ENCODE data around the gene ADGRA1.

ADGRA1 gene

DNA sequence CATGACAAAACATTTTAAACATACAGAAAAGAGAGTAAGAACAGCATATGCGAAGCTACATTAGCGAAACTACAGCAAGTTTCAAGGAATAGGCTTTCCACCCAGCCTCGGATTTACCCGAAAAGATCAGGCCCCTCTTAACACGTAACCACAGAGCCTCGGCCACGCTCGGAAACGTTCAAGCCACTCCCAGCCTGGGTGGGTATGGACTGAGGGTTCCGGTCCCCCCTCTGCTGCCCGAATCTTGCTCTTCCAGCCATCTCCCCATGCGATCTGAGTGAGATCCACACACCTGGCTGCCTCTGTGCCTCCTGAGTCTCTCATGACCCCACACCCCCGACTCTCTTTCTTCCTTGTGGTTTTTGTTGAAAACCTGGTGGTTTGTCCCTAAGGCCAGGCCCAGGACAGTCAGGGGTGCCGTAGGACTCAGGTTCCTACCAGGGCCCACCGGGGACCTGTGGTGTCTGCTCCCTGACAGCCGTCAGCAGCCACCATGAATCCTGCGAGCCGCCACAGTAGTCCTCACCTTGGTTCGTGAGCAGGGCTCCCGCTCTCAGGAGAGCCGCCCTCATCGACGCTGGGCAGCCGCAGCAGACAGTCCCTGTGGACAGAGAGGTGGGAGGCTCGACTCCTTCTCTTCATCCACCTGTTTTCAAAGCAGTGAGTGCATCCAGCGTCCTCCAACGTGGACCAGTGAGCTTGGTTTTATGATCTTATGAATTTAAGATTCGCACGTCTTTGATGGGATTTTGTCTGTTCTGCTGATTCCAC lies 90.8 kb downstream of the ADGRA1 start (continued):
- TF ChIP-seq TCF4 (CRISPR knock-in tag; IDR thresholded peaks at IDR 0.05; ENCODE audit: borderline replicate concordance): no peak
- no peak for TF ChIP-seq ZNF565 (CRISPR knock-in tag; conservative IDR thresholded peaks at IDR 0.05; ENCODE audit: low read depth)
- no peak for TF ChIP-seq TOX (CRISPR knock-in tag; IDR thresholded peaks at IDR 0.05; ENCODE audit: borderline replicate concordance)
- TF ChIP-seq ISL1 (CRISPR knock-in tag; IDR thresholded peaks at IDR 0.05): no peak
- TF ChIP-seq ARNTL (CRISPR knock-in tag; IDR thresholded peaks at IDR 0.05; ENCODE audit: borderline replicate concordance, low read depth): no peak
- TF ChIP-seq PPARA (CRISPR knock-in tag; IDR thresholded peaks at IDR 0.05; ENCODE audit: borderline replicate concordance): no peak
- no peak for TF ChIP-seq ESRRG (CRISPR knock-in tag; IDR thresholded peaks at IDR 0.05)
- TF ChIP-seq GLIS3 (CRISPR knock-in tag; IDR thresholded peaks at IDR 0.05): no peak
- TF ChIP-seq, protein P1, sequence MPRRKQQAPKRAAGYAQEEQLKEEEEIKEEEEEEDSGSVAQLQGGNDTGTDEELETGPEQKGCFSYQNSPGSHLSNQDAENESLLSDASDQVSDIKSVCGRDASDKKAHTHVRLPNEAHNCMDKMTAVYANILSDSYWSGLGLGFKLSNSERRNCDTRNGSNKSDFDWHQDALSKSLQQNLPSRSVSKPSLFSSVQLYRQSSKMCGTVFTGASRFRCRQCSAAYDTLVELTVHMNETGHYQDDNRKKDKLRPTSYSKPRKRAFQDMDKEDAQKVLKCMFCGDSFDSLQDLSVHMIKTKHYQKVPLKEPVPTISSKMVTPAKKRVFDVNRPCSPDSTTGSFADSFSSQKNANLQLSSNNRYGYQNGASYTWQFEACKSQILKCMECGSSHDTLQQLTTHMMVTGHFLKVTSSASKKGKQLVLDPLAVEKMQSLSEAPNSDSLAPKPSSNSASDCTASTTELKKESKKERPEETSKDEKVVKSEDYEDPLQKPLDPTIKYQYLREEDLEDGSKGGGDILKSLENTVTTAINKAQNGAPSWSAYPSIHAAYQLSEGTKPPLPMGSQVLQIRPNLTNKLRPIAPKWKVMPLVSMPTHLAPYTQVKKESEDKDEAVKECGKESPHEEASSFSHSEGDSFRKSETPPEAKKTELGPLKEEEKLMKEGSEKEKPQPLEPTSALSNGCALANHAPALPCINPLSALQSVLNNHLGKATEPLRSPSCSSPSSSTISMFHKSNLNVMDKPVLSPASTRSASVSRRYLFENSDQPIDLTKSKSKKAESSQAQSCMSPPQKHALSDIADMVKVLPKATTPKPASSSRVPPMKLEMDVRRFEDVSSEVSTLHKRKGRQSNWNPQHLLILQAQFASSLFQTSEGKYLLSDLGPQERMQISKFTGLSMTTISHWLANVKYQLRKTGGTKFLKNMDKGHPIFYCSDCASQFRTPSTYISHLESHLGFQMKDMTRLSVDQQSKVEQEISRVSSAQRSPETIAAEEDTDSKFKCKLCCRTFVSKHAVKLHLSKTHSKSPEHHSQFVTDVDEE (CRISPR knock-in tag; IDR thresholded peaks at IDR 0.05): no peak
- TF ChIP-seq RARB (CRISPR knock-in tag; IDR thresholded peaks at IDR 0.05): no peak
- no peak for TF ChIP-seq SNAI2 (CRISPR knock-in tag; IDR thresholded peaks at IDR 0.05)
- no peak for TF ChIP-seq CSDC2 (CRISPR knock-in tag; IDR thresholded peaks at IDR 0.05)

GRCh38 chr10:133179128-133179520 lies 91.4 kb downstream of the ADGRA1 start:
- no peak for TF ChIP-seq POU6F1 (CRISPR knock-in tag; IDR thresholded peaks at IDR 0.05; ENCODE audit: borderline replicate concordance, low read depth)
- no peak for ATAC-seq

GRCh38 chr10:133179651-133180050 lies 91.9 kb downstream of the ADGRA1 start:
- no peak for TF ChIP-seq BACH2 (CRISPR knock-in tag; IDR thresholded peaks at IDR 0.05; ENCODE audit: borderline replicate concordance)
- no peak for TF ChIP-seq CREB5 (CRISPR knock-in tag; IDR thresholded peaks at IDR 0.05; ENCODE audit: low read depth)
- no peak for TF ChIP-seq ZC3H10 (CRISPR knock-in tag; IDR thresholded peaks at IDR 0.05)
- ATAC-seq: no peak

GRCh38 chr10:133180192-133180964 lies 92.7 kb downstream of the ADGRA1 start:
- no peak for ATAC-seq
- TF ChIP-seq TOX (CRISPR knock-in tag; IDR thresholded peaks at IDR 0.05; ENCODE audit: borderline replicate concordance): no peak
- TF ChIP-seq, protein P1 (CRISPR knock-in tag; IDR thresholded peaks at IDR 0.05): no peak
- no peak for TF ChIP-seq ZNF8 (CRISPR knock-in tag; IDR thresholded peaks at IDR 0.05)
- TF ChIP-seq ISL1 (CRISPR knock-in tag; IDR thresholded peaks at IDR 0.05): no peak
- TF ChIP-seq RARB (CRISPR knock-in tag; IDR thresholded peaks at IDR 0.05): no peak
- TF ChIP-seq TCF4 (CRISPR knock-in tag; IDR thresholded peaks at IDR 0.05; ENCODE audit: borderline replicate concordance): no peak
- no peak for TF ChIP-seq PPARA (CRISPR knock-in tag; IDR thresholded peaks at IDR 0.05; ENCODE audit: borderline replicate concordance)
- TF ChIP-seq OSR1 (CRISPR knock-in tag; IDR thresholded peaks at IDR 0.05): no peak
- no peak for TF ChIP-seq PATZ1 (CRISPR knock-in tag; IDR thresholded peaks at IDR 0.05; ENCODE audit: borderline replicate concordance)
- TF ChIP-seq ZNF565 (CRISPR knock-in tag; conservative IDR thresholded peaks at IDR 0.05; ENCODE audit: low read depth): no peak
- no peak for TF ChIP-seq CSDC2 (CRISPR knock-in tag; IDR thresholded peaks at IDR 0.05)
- no peak for TF ChIP-seq ESRRG (CRISPR knock-in tag; IDR thresholded peaks at IDR 0.05)
- TF ChIP-seq ZFP30 (CRISPR knock-in tag; IDR thresholded peaks at IDR 0.05): no peak
- TF ChIP-seq CREB5 (CRISPR knock-in tag; IDR thresholded peaks at IDR 0.05; ENCODE audit: low read depth): no peak
- no peak for TF ChIP-seq SNAI2 (CRISPR knock-in tag; IDR thresholded peaks at IDR 0.05)
- no peak for TF ChIP-seq GLIS3 (CRISPR knock-in tag; IDR thresholded peaks at IDR 0.05)
- TF ChIP-seq ZC3H10 (CRISPR knock-in tag; IDR thresholded peaks at IDR 0.05): no peak
